ENCODE measurements around the gene RBMS2.

DNA sequence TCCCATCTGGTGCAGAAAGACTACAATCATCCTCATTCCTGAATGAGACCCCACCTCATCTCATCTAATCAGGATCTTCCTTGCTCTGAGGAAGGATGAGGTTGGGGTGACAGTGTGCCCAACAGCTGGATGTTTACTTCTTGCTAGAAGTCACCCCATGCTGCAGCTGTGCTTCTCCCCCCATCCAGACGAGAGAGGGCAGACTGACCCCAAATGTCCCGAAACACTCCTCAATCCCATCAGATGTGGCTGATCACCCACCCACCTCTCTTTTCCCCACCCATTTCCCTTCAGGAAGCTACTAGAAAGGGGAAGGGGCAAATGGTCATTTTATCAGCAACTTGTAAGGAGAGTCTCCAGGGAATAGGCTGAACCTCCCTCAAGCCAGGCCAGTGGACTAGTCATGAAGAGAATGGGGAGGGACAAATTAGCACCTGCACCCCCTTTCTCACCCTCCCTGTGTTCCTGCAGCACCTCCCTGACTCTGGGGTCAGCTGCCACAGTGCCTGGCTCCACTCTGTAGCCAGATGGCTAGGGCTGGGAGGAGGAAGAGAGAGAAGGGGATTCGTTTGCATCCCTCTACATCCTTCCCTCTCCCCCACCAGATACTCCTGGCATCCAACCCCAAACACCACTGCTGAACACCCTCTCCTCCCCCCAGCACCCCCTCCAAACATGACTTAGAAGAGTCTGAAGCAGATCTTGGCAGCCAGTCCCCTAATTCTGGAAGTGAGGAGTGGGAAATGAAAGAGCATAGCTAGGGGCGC is 111.3 kb downstream of the RBMS2 start:
- TF ChIP-seq POLR2AphosphoS5 (IDR thresholded peaks at IDR 0.05; ENCODE audit: insufficient read depth in 1 of 2, low read depth in 1 of 2) (no peak), POLR2A (IDR thresholded peaks at IDR 0.05) (no peak)
- TF ChIP-seq, protein P1, sequence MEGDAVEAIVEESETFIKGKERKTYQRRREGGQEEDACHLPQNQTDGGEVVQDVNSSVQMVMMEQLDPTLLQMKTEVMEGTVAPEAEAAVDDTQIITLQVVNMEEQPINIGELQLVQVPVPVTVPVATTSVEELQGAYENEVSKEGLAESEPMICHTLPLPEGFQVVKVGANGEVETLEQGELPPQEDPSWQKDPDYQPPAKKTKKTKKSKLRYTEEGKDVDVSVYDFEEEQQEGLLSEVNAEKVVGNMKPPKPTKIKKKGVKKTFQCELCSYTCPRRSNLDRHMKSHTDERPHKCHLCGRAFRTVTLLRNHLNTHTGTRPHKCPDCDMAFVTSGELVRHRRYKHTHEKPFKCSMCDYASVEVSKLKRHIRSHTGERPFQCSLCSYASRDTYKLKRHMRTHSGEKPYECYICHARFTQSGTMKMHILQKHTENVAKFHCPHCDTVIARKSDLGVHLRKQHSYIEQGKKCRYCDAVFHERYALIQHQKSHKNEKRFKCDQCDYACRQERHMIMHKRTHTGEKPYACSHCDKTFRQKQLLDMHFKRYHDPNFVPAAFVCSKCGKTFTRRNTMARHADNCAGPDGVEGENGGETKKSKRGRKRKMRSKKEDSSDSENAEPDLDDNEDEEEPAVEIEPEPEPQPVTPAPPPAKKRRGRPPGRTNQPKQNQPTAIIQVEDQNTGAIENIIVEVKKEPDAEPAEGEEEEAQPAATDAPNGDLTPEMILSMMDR (IDR thresholded peaks at IDR 0.05), result no peak

Data from vagina (tissue), 2 donors.